Trophoblast cell (in vitro differentiated cells and primary cell): ENCODE data around the gene SFMBT1. TPM values are rescaled to one million over a fixed set of nuclear protein-coding genes. Genes with fewer than 3 reads are reported as not detected.

Source experiments
- DNase-seq, 2 donors: peaks; one replicate each; pipeline ENCODE4 v3.0.0-alpha.2; 2016
- H2AFZ ChIP-seq: 2 replicates; pipeline ENCODE4 v1.6.1; 2013; ENCODE audit warnings: low read length, moderate library complexity, mild to moderate bottlenecking; ENCODE audit not compliant: insufficient read depth, poor library complexity
- H2AK5ac ChIP-seq: 2 replicates; pipeline ENCODE4 v1.6.1; 2013; ENCODE audit warnings: mild to moderate bottlenecking, low read length
- H2BK120ac ChIP-seq: 2 replicates; pipeline ENCODE4 v1.6.1; 2013; ENCODE audit warnings: low read length, mild to moderate bottlenecking, moderate library complexity; ENCODE audit not compliant: insufficient read depth, poor library complexity
- H2BK12ac ChIP-seq: 2 replicates; pipeline ENCODE4 v1.6.1; 2013; ENCODE audit warnings: mild to moderate bottlenecking, low read length, moderate library complexity
- H2BK5ac ChIP-seq: 2 replicates; pipeline ENCODE4 v1.6.1; 2013; ENCODE audit warnings: low read length, low read depth, moderate library complexity, mild to moderate bottlenecking; ENCODE audit not compliant: poor library complexity
- H3K14ac ChIP-seq: 2 replicates; pipeline ENCODE4 v1.6.1; 2013; ENCODE audit warnings: mild to moderate bottlenecking, low read length
- H3K18ac ChIP-seq: 2 replicates; pipeline ENCODE4 v1.6.1; 2013; ENCODE audit warnings: mild to moderate bottlenecking, low read length
- H3K23ac ChIP-seq: 2 replicates; pipeline ENCODE4 v1.6.1; 2013; ENCODE audit warnings: low read length
- H3K27ac ChIP-seq: 2 replicates; pipeline ENCODE4 v1.5.1; 2013; ENCODE audit warnings: low read depth, mild to moderate bottlenecking, inconsistent platforms, low read length, moderate library complexity
- H3K27me3 ChIP-seq: 2 replicates; pipeline ENCODE4 v1.6.1; 2013; ENCODE audit warnings: inconsistent platforms, mild to moderate bottlenecking, low read length, moderate library complexity; ENCODE audit not compliant: insufficient read depth
- H3K36me3 ChIP-seq, 2 experiments: 1 replicate in 1 of 2; 2 replicates in 1 of 2; pipeline ENCODE4 v1.6.1; 2013; ENCODE audit warnings: low read length in 2 of 2, mild to moderate bottlenecking in 2 of 2, moderate library complexity in 1 of 2; ENCODE audit not compliant: insufficient read depth in 2 of 2, control insufficient read depth in 1 of 2
- H3K4ac ChIP-seq: 2 replicates; pipeline ENCODE4 v1.6.1; 2013; ENCODE audit warnings: low read depth, mild to moderate bottlenecking, low read length, moderate library complexity
- H3K4me1 ChIP-seq, 2 experiments: 1 replicate in 1 of 2; 2 replicates in 1 of 2; pipeline ENCODE4 v1.6.1; 2013; ENCODE audit warnings: low read length in 2 of 2, mild to moderate bottlenecking in 2 of 2, moderate library complexity in 1 of 2; ENCODE audit not compliant: insufficient read depth in 2 of 2, control insufficient read depth in 1 of 2
- H3K4me2 ChIP-seq: 2 replicates; pipeline ENCODE4 v1.6.1; 2013; ENCODE audit warnings: inconsistent platforms, mild to moderate bottlenecking, low read length, moderate library complexity
- H3K4me3 ChIP-seq: 2 replicates; pipeline ENCODE4 v1.5.1; 2013; ENCODE audit warnings: mild to moderate bottlenecking, low read depth, low read length, inconsistent platforms
- H3K79me1 ChIP-seq: one replicate; pipeline ENCODE4 v1.6.1; 2013; ENCODE audit warnings: low read length
- H3K79me2 ChIP-seq: 2 replicates; pipeline ENCODE4 v1.6.1; 2013; ENCODE audit warnings: low read length, mild to moderate bottlenecking; ENCODE audit not compliant: control insufficient read depth, insufficient read depth, poor library complexity
- H3K9ac ChIP-seq: 2 replicates; pipeline ENCODE4 v1.6.1; 2013; ENCODE audit warnings: mild to moderate bottlenecking, low read length
- H3K9me3 ChIP-seq: 2 replicates; pipeline ENCODE4 v1.6.1; 2013; ENCODE audit warnings: low read depth, mild to moderate bottlenecking, control low read depth, inconsistent platforms, low read length; ENCODE audit not compliant: insufficient read depth
- H4K12ac ChIP-seq: 2 replicates; pipeline ENCODE4 v1.6.1; 2013; ENCODE audit warnings: low read depth, mild to moderate bottlenecking, low read length, moderate library complexity
- H4K8ac ChIP-seq: 2 replicates; pipeline ENCODE4 v1.6.1; 2013; ENCODE audit warnings: low read depth, mild to moderate bottlenecking, low read length, moderate library complexity
- H4K91ac ChIP-seq: one replicate; pipeline ENCODE4 v1.6.1; 2013; ENCODE audit warnings: low read depth, mild to moderate bottlenecking, low read length, moderate library complexity
- WGBS: extraction: QIAGEN DNeasy Blood & Tissue Kit; methylation state at CpG from one replicate; pipeline ENCODE4 v1.1.7; 2013; ENCODE audit warnings: missing lambda C conversion rate; ENCODE audit not compliant: insufficient read length, insufficient coverage; ENCODE audit errors: extremely low coverage; 5-methylcytosine and 5-hydroxymethylcytosine counted together
- polyA plus RNA-seq: library from polyadenylated mRNA; stranded (reverse); fragments of 200-250 nt; gene quantifications from 2 replicates; pipeline ENCODE4 v1.2.3, GENCODE V29; 2013

The SFMBT1 gene
- 1.4 and 1.8 TPM in 2 replicates for polyA plus RNA-seq

GRCh38 chr3:53045518-53046170 is at the start of gene SFMBT1:
Gene SFMBT1, minus strand, starts transcription at chr3:53046073. Its CDS starts 76,945 bp downstream, at chr3:52969128.
- H3K14ac ChIP-seq, result peak within 1 kb of the TSS; percentile 59
- H3K23ac ChIP-seq, result no peak within 1 kb of the TSS
- H2AK5ac ChIP-seq, result no peak within 1 kb of the TSS
- no peaks in the 10 kb centered on the region for H3K9me3 ChIP-seq
- peaks cover 3% of the 10 kb centered on the region for H3K79me1 ChIP-seq
- no peaks in the 10 kb centered on the region for H3K36me3 ChIP-seq
- H3K4me1 ChIP-seq, result peaks cover 0 to 7% of the 10 kb centered on the region in 2 experiments
- H2BK5ac ChIP-seq, result peak within 1 kb of the TSS; percentile 64
- H3K9ac ChIP-seq, result peak within 1 kb of the TSS; percentile 77
- H3K79me2 ChIP-seq, result peaks cover 7% of the 10 kb centered on the region
- peak within 1 kb of the TSS; percentile 54 for H4K12ac ChIP-seq
- H2BK120ac ChIP-seq, result peak within 1 kb of the TSS; percentile 6
- H3K4me3 ChIP-seq, result peak within 1 kb of the TSS; percentile 79
- DNase-seq, result peak; percentile 33 to 62
- H4K91ac ChIP-seq, result peak within 1 kb of the TSS; percentile 4
- peak within 1 kb of the TSS; percentile 59 for H3K18ac ChIP-seq
- peaks cover 21% of the 10 kb centered on the region for H3K27me3 ChIP-seq
- peak within 1 kb of the TSS; percentile 66 for H4K8ac ChIP-seq
- no peak within 1 kb of the TSS for H2BK12ac ChIP-seq
- no CpG with 5 or more reads among the region's 117 CpGs for WGBS
- no peak within 1 kb of the TSS for H3K4ac ChIP-seq
- H3K27ac ChIP-seq, result no peak within 1 kb of the TSS
- peak within 1 kb of the TSS; percentile 86 for H2AFZ ChIP-seq
- peak within 1 kb of the TSS; percentile 92 for H3K4me2 ChIP-seq

GRCh38 chr3:53092942-53093341 is 47.1 kb upstream of the SFMBT1 start:
- H3K79me1 ChIP-seq, result no peaks in the 10 kb centered on the region
- H3K14ac ChIP-seq, result no peak overlapping the region
- no peaks in the 10 kb centered on the region for H3K9me3 ChIP-seq
- H3K4me3 ChIP-seq, result no peak overlapping the region
- WGBS, result no CpG with 5 or more reads among the region's 2 CpGs
- peaks cover 2 to 8% of the 10 kb centered on the region in 2 experiments for H3K4me1 ChIP-seq
- no peak overlapping the region for H3K18ac ChIP-seq
- no peak for DNase-seq
- peaks cover 3 to 7% of the 10 kb centered on the region in 2 experiments for H3K36me3 ChIP-seq
- no peak overlapping the region for H3K4me2 ChIP-seq
- no peak overlapping the region for H2AK5ac ChIP-seq
- no peak overlapping the region for H3K4ac ChIP-seq
- no peak overlapping the region for H2BK5ac ChIP-seq
- H4K8ac ChIP-seq, result no peak overlapping the region
- no peaks in the 10 kb centered on the region for H3K79me2 ChIP-seq
- H3K27me3 ChIP-seq, result no peaks in the 10 kb centered on the region
- no peak overlapping the region for H3K27ac ChIP-seq
- no peak overlapping the region for H3K9ac ChIP-seq
- no peak overlapping the region for H4K91ac ChIP-seq
- no peak overlapping the region for H3K23ac ChIP-seq
- H2BK120ac ChIP-seq, result no peak overlapping the region
- no peak overlapping the region for H2AFZ ChIP-seq
- H2BK12ac ChIP-seq, result no peak overlapping the region
- H4K12ac ChIP-seq, result no peak overlapping the region

- no peak overlapping the region for H3K4me3 ChIP-seq
- no peak overlapping the region for H4K8ac ChIP-seq
- no peak overlapping the region for H3K9ac ChIP-seq
- no peak overlapping the region for H3K23ac ChIP-seq
- no peak overlapping the region for H2BK120ac ChIP-seq
- no peaks in the 10 kb centered on the region for H3K79me2 ChIP-seq
- H2AFZ ChIP-seq, result no peak overlapping the region
- no CpG with 5 or more reads among the region's 11 CpGs for WGBS
- no peak overlapping the region for H2BK5ac ChIP-seq
- no peaks in the 10 kb centered on the region for H3K27me3 ChIP-seq
- no peak overlapping the region for H2AK5ac ChIP-seq
- H3K79me1 ChIP-seq, result no peaks in the 10 kb centered on the region
- H3K27ac ChIP-seq, result no peak overlapping the region
- H3K18ac ChIP-seq, result no peak overlapping the region
- peaks cover 3 to 7% of the 10 kb centered on the region in 2 experiments for H3K36me3 ChIP-seq
- H2BK12ac ChIP-seq, result no peak overlapping the region
- H4K12ac ChIP-seq, result no peak overlapping the region
- H3K4me1 ChIP-seq, result peaks cover 2 to 8% of the 10 kb centered on the region in 2 experiments
- DNase-seq, result no peak
- no peak overlapping the region for H3K14ac ChIP-seq
- H3K9me3 ChIP-seq, result no peaks in the 10 kb centered on the region
- no peak overlapping the region for H3K4me2 ChIP-seq
- no peak overlapping the region for H3K4ac ChIP-seq
- H4K91ac ChIP-seq, result no peak overlapping the region
These were observed 46.3 kb upstream of the SFMBT1 start for GRCh38 chr3:53092216-53092615.

- no peak overlapping the region for H3K4me2 ChIP-seq
- no CpG with 5 or more reads among the region's 5 CpGs for WGBS
These were observed 45.1 kb upstream of the SFMBT1 start for GRCh38 chr3:53091011-53091410.

More at GRCh38 chr3:53091011-53091410, 45.1 kb upstream of the SFMBT1 start:
- Histone ChIP-seq H3K27ac (no peak overlapping the region), H3K14ac (no peak overlapping the region), H3K23ac (no peak overlapping the region), H3K36me3 (peaks cover 3 to 7% of the 10 kb centered on the region in 2 experiments), H3K4ac (no peak overlapping the region), H4K8ac (no peak overlapping the region), H2AK5ac (no peak overlapping the region), H3K79me2 (no peaks in the 10 kb centered on the region), H3K9ac (no peak overlapping the region), H2BK5ac (no peak overlapping the region), H3K9me3 (no peaks in the 10 kb centered on the region), H2BK12ac (no peak overlapping the region), H2AFZ (no peak overlapping the region), H2BK120ac (no peak overlapping the region), H3K4me3 (no peak overlapping the region), H3K27me3 (no peaks in the 10 kb centered on the region), H4K91ac (no peak overlapping the region), H3K4me1 (peaks cover 2 to 8% of the 10 kb centered on the region in 2 experiments), H3K79me1 (no peaks in the 10 kb centered on the region), H4K12ac (no peak overlapping the region), H3K18ac (no peak overlapping the region)
- peak in 1 of 2 donors; percentile 40 for DNase-seq
